Raji (cell line): ENCODE results near the gene GRIK2.

ENCODE experiments used
- POLR2A ChIP-seq: IDR thresholded peaks from 2 replicates; pipeline ENCODE4 v1.6.1; 2011; ENCODE audit warnings: low read depth, low read length, control low read depth; ENCODE audit not compliant: insufficient read depth

GRIK2 gene

DNA sequence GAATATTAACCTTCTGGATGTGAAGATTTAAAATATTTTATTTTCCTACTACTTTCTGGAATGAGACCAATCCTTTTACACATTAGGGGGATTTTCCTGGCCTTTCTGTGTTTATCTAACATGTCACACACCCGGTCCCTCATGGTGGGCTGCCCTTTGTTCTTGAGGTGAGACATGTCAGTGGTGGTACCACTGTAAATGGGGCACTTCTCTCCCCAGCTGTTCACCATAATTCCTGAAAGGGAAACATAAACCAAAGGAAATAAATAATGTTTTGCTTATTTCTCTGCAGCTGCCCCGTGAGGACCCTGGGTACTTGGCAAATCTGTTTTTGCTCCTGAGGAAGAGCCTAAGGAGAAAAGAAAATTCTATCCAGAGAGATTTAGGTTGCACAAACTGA lies 41.1 kb downstream of the GRIK2 start:
- no peak for TF ChIP-seq POLR2A

DNA sequence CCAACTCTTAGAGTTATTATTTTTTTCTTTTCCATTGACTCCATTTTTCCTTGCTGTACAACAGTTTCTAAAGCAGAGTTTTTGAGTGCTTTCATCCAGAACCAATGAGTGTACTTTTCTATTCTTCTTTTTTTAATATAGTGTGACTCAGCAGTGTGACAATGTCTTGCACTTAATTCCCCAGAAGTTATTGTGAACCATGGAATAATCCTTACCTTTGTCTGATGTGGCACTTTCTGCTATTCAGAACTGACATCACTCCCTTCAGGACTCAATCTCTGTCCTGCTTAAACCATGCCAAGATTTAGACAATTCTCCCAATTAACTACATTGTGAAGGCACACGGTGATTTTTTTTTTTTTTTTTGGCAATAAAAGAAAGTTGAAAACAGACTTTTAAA lies 41.5 kb downstream of the GRIK2 start:
- no peak for TF ChIP-seq POLR2A

DNA sequence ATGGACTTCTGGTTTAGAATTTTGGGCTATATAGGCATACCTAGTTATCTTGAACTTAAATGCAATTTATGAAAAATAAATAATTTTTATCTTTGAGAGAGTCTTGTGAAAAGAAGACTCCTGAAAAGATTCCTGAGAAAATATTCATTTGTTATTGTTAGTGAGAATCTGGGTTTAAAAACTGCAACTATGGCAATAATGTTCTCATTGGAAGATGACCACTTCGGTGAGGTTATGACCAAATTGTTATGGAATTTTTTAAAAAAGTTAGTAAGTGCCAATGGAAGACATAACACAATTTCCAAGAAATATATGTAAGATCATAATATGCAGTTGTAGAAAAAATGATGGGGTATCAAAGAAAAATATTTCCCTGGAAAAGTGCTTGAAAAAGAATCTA lies 46.3 kb downstream of the GRIK2 start:
- no peak for TF ChIP-seq POLR2A

DNA sequence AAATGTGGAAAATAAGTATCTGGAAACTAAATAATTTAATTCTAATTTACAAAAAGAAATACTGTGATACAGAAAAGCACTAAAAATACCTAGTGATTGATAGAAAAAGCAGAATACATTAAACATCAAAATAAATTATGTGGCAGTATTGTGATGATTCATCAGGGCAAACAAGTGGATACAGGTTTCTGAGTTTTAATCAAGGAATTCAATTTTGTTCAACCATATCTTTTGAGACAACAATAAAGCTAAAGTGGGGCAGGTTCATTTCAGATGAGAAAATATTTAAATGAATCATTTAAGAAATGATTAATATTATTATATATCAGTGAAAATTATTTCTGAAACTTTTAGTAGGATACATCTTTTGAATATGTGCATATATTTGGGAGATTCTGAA lies 49.8 kb downstream of the GRIK2 start:
- no peak for TF ChIP-seq POLR2A

DNA sequence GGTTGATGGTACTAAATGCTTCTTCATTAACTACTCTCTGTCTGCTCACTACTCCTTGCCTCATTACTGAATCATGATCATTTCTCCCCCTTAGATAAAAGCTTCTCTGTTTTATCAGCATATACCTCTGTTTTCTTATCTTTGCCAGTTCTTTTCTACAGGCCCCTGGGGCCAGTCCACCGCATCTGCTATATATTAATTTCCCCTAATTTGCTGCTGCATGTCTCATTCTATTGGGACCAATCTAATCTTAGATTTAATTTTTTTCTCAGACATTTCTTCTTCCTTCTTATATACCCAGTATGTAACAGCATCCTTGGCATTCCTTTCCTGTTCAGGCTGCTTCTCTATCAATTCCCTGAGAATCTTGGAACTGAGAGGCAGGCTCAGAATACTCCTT lies 51.2 kb downstream of the GRIK2 start:
- no peak for TF ChIP-seq POLR2A

DNA sequence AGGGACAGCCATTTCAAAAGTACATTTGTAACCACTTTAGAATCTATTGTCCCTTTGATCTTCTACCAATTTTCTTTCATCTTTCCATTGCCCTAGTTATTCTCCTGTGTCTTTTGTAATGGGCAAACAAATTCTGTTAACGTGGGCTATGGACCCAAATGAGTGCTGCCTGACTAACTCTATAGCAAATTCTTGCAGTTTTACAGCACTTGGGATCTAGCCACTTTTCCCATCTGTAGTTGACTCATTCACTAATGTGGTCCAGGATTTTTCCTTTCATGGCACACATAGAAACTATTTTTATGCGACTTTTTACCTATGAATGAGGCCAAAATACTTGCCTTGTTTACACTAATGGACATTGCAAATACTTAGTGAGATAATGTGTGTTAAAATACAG lies 52.0 kb downstream of the GRIK2 start:
- no peak for TF ChIP-seq POLR2A

DNA sequence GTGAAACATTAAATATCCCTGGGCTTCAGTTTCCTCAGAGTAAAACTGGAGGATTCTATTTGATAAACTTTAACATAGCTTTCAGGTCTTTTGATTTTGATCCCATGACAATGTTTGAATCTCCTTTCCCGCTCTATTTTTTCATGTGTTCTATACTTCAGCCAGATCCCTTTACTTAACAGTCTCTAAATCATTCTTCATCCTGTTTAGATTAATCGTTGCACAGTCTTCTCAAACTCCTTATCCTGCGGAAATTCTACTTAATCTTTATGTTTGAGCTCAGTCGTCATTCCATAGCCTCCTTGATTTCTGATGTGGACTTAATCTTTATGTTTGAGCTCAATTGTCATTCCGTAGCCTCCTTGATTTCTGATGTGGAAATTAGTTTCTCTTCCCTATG lies 57.4 kb downstream of the GRIK2 start:
- no peak for TF ChIP-seq POLR2A

DNA sequence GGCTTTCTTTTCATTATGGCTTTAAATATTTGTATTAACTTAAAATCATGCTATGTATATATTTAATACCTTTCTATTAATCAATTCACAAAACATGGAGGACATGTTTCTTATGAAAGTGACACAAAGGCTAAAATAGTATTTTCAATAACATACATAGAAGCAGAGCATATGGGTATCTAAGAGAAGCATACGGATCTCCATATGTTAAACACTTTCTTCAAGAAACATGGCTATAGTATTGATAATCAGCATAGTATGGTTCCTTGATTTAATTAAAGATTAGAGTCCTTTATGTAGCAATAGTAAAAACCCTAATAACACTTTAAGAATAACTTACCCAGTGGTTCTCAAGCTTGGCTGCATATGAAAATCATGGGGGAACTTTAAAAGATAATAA lies 58.5 kb downstream of the GRIK2 start:
- no peak for TF ChIP-seq POLR2A

DNA sequence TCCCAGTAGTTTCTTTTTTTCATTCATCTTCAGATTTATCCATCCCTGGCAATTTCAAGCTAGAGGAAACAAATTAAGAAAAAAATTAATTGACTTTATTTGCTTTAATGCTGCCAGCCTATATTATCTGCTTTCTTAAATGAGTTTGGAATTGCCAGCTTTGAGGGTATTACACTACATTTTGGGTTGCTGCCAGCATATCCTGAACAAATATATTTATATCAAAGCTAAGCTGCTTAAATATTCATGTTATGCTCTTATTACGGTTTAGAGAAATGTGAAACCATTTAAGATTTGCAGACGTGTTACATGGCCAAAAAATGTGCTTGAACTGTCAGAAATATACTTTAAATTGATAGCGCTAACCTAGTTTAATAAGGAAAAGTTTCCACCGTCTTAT lies 59.7 kb downstream of the GRIK2 start:
- TF ChIP-seq POLR2A: no peak

DNA sequence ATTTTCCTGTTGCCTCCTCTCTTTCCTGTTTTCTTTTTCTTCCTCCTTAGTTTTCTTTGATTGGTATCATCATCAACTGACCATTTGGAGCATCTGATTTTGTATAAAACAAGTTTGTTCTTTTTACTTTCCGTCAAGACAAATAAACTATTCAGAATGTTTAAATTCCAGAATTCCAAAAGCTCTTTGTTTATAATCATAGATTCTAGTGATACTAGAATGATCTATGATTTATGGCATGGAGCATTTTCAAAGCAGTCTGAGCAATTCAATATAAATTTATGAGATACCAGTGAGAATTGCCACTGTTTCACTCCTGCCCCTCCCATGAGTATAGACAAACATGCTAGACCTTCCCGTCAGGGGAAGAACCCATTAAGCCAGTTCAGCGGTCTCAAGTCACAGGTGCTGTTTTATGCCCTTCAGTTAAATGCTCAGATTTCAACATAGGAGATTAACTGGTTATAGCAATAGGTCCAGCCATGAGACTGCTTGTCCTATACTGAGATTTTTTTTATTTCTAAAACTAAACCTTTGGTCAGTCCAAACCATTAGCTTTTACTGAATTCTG lies 60.7 kb downstream of the GRIK2 start:
- no peak for TF ChIP-seq POLR2A

DNA sequence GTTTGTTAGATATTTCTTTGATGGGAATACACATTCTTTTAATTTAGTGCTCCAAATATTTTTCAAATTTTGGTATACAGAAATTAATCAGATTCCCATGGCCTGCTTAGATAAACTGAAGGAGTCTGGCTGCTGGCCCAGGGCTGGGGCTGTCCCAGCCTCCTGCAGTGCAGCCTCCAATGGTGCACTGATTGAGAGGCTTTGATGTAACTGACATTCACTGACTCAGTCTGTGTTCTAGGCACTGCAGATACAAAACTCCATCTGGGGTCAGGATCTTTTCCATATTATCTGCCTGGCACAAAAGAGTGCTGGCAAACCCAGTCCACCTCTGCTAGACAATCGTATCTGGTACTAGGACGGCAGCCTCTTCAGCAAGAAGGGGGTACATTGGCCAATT lies 64.8 kb downstream of the GRIK2 start:
- no peak for TF ChIP-seq POLR2A

DNA sequence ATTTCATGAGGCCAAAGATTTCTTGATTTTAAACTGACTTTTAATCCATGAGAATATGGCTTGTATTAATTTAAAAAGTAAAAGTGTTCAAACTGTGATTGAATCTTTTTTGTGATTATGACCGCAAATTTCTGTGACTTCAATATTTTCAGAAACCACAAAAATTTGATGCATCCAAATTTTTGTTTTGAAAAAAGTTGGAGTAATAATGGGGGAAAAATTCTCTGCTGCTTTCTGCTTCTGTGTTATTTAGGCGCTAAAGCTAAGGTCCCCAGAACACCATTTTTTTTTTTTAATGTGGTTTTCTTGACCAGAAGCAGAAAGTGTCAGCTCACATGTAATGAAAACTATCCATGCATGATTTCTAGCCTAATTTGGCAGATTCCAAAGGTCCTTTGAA lies 65.3 kb downstream of the GRIK2 start:
- no peak for TF ChIP-seq POLR2A

DNA sequence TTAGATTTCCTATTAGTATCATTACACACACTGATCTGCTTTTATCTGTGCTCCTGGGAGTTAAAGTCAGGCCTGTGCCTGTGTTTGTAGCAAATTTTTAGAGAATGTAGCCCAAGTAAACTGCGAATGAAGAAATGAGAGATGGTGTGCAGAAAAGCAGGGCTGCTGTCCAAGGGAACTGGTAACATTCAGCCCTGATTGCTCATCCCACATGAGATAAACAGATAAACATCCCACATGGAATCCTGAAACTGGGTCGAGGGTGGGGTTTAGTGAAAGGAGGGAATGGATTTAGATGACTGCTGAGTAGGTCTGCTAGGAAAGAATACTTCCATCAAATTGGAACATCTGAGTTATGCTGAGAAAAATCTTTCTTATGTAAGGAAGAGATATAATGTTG lies 69.1 kb downstream of the GRIK2 start:
- no peak for TF ChIP-seq POLR2A

DNA sequence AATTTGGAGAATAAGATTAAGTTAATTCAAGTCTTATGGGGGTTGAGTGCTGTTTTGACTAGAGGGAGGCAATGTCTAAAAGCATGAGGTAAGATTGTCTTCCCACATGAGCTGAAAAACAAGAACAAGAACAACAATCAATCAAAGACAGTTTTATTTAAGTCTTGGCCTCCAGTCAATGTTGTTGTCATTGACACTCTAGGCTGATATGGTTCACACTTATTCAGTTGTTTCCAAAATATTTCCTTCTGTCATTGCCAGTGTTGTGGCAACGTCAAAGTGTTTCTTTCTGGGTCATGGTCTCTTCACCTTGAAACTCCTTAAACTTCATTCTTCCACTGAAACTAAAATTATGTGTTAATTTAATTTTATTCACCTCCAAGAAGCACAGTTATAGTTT lies 72.4 kb downstream of the GRIK2 start:
- no peak for TF ChIP-seq POLR2A

DNA sequence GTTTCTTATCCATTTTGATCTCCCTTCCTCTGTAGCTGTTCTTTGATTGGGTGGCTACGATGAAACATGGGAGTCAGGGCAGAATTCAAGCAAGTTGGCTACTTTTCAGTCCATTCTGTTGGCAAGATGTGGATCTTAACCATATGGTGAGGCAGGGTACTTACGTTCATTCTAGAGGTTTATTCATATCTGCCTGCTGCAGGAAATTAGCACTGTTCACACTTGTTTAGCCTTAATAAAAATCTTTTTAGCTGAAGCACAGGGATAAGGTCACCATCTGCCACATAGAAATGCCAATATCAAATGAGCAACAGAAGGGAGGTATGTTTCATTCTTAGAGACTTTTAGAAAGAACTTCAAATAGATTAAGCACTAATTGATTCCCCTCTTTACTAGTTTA lies 83.9 kb downstream of the GRIK2 start:
- TF ChIP-seq POLR2A: no peak

DNA sequence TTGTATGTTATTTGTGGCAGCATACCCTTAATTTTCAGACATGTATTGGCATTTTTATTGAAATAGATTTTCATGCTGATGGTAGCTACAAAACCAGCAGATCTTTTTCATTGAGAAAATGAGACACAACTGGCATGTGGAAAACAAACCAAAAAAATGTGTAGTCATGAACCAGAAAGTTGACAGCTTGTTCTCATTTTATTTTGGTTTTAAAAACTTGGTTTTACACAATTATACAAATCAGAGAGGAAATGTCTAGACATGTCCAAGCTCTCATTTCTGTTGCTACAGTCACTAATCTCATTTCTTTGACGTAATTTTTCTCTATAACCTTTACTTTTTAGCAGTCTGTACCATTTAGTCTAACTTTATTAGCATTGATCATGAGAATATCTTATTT lies 85.4 kb downstream of the GRIK2 start:
- TF ChIP-seq POLR2A: no peak

DNA sequence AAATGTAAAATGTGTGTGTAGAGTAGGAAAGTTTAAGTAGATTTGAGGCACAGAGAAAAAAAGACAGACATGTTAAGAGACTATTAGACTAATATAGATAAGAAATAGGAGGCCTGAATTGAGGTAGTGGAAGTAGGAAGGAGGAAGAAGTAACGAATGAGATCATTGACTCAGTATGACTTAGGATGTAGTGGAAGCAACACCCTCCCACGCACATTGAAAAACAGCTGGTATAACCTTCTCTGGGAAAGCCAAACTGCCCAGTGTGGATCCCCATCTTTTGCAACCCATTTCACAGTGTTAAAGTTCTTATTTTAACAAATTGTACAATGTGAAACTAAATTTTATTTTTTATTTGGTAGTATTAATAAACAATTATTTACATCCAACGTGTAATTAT lies 89.1 kb downstream of the GRIK2 start:
- TF ChIP-seq POLR2A: no peak

DNA sequence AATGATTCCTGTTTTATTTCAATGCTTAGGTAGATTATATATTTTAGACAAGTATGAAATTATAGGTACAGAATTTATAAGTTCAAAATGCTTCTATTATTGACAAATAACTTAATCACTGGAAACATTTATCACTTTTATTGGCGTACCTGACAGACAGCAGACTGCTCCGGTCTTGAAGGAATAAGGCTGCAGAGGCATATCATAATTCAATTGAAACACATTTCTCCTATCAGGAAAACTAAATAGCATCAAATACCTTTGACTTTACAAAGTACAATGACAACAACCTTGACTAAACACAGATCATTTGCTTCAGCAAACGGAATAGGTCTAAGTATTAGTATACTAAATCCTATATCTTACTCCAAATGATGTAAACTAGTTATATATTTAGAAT lies 91.3 kb downstream of the GRIK2 start:
- no peak for TF ChIP-seq POLR2A
